ENCODE results near the gene CACNA1B.
"Not testable (repeated sequence)": the region's sequence is repeated elsewhere in the genome, so short reads cannot be mapped to it uniquely, and the experiment has no call there.

The CACNA1B gene

GRCh38 chr9:138019514-138019913, 141.9 kb downstream of the CACNA1B start:
- DNase-seq = not testable (repeated sequence)

- no peak for DNase-seq
These were observed 142.7 kb downstream of the CACNA1B start for GRCh38 chr9:138020120-138020794.

GRCh38 chr9:138020795-138021182, 143.2 kb downstream of the CACNA1B start:
- DNase-seq = no peak

- no peak for DNase-seq
These were observed 143.9 kb downstream of the CACNA1B start for GRCh38 chr9:138021251-138022056.

DNA sequence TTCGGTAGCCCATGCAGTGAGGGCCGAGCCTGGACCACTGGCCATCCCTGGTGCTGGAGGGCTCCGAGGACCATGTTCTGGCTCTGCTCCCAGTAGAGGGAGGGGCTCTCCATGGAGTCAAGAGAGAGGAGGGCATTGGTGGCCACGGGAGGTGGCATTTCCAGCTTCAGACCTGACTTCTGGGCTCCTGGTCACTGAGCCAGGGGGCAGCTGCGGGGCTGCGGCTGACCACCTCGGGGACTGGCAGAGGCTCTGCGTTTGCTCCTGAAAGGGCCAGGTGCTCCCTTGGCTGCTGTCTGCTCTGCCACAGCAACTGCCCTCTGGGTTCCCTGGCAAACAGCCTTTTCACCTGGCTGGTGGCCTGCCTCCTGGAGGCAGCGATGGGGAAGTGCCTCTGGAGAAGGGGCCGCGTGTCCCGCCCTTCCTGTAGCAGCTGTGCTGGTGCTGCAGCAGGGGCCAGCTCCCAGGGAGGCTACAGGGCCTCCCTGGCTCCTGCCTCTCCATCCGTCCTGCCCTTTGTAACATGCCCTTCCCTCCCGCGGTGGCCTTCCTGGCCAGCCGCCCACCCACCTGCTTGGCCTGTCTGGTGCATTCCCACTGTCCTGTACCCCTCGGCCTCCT, 144.6 kb downstream of the CACNA1B start:
- DNase-seq = no peak

- no peak for DNase-seq
These were observed 145.3 kb downstream of the CACNA1B start for GRCh38 chr9:138022756-138023393.

DNA sequence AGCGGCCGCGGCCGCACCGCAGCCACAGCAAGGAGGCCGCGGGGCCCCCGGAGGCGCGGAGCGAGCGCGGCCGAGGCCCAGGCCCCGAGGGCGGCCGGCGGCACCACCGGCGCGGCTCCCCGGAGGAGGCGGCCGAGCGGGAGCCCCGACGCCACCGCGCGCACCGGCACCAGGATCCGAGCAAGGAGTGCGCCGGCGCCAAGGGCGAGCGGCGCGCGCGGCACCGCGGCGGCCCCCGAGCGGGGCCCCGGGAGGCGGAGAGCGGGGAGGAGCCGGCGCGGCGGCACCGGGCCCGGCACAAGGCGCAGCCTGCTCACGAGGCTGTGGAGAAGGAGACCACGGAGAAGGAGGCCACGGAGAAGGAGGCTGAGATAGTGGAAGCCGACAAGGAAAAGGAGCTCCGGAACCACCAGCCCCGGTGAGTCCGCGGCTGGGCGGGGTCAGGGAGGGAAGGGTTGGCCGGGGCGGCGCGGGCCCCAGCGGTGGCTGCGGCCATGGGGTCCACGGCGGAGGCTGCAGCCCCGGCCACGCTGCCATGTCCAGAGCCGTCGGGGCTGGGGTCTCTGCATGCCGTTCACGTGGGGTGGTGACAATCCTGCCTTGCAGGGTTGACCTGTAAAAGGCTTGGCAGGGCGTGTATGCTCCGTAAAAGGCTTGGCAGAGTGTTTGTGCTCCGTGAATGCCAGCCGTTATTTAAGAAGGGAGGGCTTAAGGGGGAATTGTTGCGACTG, 146.0 kb downstream of the CACNA1B start:
- no peak for DNase-seq

DNA sequence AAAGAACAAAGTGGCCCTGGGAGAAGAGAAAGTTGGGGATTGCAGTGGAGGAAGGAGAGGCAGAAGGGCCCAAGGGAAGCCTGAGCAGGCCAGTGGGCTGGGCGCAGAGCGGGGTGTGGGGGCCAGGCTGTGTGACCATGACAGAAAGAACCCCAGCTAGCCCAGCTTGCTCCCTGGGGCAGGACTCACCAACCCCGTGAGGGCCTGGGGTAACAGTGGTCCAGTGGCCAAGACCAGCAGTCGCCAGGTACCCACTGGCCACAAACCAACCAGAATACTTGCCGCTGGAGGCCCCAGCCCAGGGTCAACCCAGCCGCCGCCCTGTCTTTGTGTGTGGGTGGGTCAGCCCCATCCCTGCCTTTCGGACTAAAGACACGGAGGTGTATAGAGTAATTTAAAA, 146.5 kb downstream of the CACNA1B start:
- DNase-seq = no peak

GRCh38 chr9:138024831-138025291, 147.3 kb downstream of the CACNA1B start:
- no peak for DNase-seq

- no peak for DNase-seq
These were observed 147.8 kb downstream of the CACNA1B start for GRCh38 chr9:138025417-138025816.

DNA sequence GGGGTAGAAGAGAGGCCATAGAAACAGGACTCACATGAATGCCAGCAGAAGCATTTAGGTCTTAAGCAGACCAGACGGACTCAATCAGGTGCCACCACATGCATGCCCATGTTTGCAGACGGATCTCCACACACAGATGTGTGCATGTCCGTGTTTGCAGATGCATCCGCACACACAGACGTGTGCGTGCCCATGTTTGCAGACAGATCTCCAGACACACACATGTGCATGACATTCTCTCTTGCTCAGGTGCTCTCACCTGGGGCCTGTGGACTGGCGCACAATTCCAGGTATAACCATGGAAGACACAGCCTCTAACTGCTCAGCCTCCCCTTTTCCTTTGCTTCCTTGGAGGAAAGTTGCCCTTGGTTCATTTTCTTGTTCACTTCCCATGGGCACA, 148.3 kb downstream of the CACNA1B start:
- DNase-seq = no peak

DNA sequence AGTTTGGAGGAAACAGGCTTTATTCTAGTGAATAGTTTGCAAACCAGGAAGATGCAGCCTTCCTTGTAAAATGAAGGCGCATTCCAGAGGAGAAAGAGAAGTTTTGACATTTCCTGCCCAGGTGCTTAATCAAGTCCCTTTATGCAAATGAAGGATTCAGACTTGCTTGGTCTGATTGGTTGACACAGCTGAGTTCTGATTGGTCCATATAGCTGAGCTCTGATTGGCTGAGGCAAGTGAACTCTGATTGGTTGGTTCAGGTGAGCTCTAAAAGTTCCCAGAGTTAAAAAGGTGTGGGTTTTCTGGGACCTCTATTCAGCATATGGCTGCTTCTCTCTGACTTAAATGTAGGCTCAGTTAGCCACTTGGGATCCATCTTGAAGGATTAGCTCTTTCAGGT, 151.0 kb downstream of the CACNA1B start:
- DNase-seq = no peak

- DNase-seq = no peak
These were observed 153.6 kb downstream of the CACNA1B start for GRCh38 chr9:138031186-138031585.

- DNase-seq = no peak
These were observed 156.4 kb downstream of the CACNA1B start for GRCh38 chr9:138033950-138034349.

DNA sequence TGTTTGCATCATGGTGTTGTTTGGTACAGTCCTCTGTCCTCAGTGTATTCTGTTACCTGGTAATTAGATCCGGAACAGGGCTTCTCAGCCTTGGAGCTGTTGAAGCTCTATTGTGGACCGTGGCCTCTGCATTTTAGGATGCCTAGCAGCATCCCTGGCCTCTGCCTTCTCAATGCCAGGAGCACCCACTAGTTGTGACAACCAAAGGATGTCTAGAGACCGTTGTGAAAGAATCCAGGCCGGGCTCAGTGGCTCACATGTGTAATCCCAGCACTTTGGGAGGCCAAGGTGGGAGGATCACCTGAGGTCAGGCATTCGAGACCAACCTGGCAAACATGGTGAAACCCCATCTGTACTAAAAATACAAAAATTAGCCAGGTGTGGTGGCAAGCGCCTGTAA, 159.6 kb downstream of the CACNA1B start:
- no peak for DNase-seq

- DNase-seq = no peak
These were observed 160.7 kb downstream of the CACNA1B start for GRCh38 chr9:138038244-138038671.

GRCh38 chr9:138040446-138041430, 163.2 kb downstream of the CACNA1B start:
- no peak for DNase-seq

DNA sequence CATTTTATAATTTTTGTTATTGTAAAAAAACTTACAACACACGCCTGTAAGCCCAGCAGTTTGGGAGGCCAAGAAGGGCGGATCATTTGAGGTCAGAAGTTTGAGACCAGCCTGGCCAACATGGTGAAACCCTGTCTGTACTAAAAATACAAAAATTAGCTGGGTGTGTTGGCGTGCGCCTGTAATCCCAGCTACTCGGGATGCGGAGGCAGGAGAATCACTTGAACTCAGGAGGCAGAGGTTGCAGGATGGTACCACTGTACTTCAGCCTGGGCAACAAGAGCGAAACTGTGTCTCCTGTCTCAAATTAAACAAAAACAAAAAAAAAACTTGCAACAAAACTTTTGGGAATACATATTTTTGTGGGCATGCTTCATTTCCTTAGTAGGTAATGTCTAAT, 164.6 kb downstream of the CACNA1B start:
- DNase-seq = no peak

- no peak for DNase-seq
These were observed 165.1 kb downstream of the CACNA1B start for GRCh38 chr9:138042640-138043039.

DNA sequence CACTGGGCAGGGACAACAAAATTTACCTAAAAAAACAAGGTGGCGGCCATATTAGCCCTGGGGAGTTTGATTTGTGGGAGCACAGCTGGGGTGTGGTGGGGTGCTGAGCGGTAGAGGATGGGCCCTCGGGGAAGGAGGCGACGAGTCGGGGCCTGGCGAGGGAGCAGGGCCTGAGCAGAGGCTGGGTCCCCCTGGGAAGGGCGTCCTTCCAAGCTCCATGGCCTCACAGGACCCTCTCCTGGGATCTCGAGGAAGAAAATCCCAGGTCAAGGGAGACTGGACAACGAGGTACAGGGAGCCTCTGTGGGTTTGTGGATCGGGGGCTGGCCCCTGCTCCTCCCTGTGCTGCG, 165.5 kb downstream of the CACNA1B start:
- no peak for DNase-seq

Data from activated effector memory CD4-positive, alpha-beta T cell treated with Interleukin-2 at 50 U/mL for 16 hours (primary cell).